HL-60 (cell line): ENCODE results near the gene PLK2.

Source experiments
- DNase-seq, 2 experiments: peaks; one replicate each; pipeline ENCODE4 v3.0.0-alpha.2; 2010 to 2020; ENCODE audit warnings: low read depth in 1 of 2, low spot score in 1 of 2
- H3K27ac ChIP-seq: fragments of 250-450 bp; sonication (Bioruptor Pico); replicated peaks from 2 replicates; pipeline ENCODE4 v1.5.1; 2020; ENCODE audit warnings: mild to moderate bottlenecking, moderate library complexity
- H3K27me3 ChIP-seq: fragments of 250-450 bp; sonication (Bioruptor Pico); 2 replicates; pipeline ENCODE4 v1.5.1; 2021; ENCODE audit warnings: mild to moderate bottlenecking, moderate library complexity; ENCODE audit not compliant: insufficient read depth, poor library complexity, severe bottlenecking
- H3K4me3 ChIP-seq: replicated peaks from 2 replicates; pipeline ENCODE4 v1.5.1; 2011; ENCODE audit warnings: mild to moderate bottlenecking, control low read depth, low read length; ENCODE audit not compliant: insufficient read depth
- GABPA ChIP-seq: IDR thresholded peaks from 2 replicates; pipeline ENCODE4 v1.6.1; 2012; ENCODE audit warnings: low read depth
- POLR2AphosphoS5 ChIP-seq: IDR thresholded peaks from 2 replicates; pipeline ENCODE4 v1.6.1; 2012; ENCODE audit warnings: low read depth
- SPI1 ChIP-seq: IDR thresholded peaks from 2 replicates; pipeline ENCODE4 v1.6.1; 2012; ENCODE audit warnings: low read depth, mild to moderate bottlenecking, borderline replicate concordance
- TF ChIP-seq, protein P1 (sequence below): IDR thresholded peaks from 2 replicates; pipeline ENCODE4 v1.6.1; 2012; ENCODE audit warnings: low read depth; ENCODE audit not compliant: insufficient replicate concordance
- TF ChIP-seq, protein P2 (sequence below): IDR thresholded peaks from one replicate; pipeline ENCODE4 v1.5.1; 2011; ENCODE audit warnings: low read length, control low read depth, inconsistent platforms; ENCODE audit not compliant: insufficient read depth

PLK2 gene

DNA sequence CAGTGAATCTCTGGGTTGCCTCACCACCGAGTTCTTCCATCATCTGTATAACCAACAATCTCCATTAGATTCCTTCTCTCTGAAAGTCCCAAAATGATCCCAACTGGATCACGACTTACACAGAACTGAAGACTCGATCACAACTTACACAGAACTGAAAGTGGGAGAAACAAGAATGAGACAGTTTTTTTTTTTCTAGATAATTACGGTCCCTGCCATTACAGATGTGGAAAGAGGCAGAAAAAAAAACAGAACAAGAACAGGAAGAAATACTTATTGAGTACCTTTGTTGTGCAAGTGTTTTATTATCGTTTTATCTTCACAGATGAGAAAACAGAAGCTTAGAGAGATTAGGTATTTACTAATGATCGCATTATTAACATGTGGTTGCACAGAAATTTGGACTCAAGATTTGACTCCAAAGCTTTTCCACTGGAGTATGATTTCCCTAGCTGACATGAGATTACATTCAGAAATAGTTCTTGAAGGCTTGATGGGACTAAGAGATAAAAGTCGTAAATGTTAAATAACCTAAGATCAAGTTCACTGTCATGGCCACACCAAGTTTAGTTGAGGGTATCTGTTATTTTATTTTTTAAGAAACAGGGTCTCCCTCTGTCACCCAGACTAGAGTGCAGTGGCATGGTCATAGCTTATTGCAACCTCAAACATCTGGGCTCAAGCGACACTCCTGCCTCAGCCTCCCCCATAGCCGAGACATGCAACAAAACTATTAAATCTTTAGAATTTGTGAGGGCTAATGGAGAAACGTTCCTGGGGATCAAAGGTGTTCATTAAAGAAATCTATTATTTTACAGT lies 8.9 kb downstream of the PLK2 start:
- no peak for DNase-seq
- Histone ChIP-seq H3K27ac (no peak overlapping the region), H3K27me3 (no peaks in the 10 kb centered on the region), H3K4me3 (no peak overlapping the region)
- TF ChIP-seq POLR2AphosphoS5 = no peak
- TF ChIP-seq, protein P1, sequence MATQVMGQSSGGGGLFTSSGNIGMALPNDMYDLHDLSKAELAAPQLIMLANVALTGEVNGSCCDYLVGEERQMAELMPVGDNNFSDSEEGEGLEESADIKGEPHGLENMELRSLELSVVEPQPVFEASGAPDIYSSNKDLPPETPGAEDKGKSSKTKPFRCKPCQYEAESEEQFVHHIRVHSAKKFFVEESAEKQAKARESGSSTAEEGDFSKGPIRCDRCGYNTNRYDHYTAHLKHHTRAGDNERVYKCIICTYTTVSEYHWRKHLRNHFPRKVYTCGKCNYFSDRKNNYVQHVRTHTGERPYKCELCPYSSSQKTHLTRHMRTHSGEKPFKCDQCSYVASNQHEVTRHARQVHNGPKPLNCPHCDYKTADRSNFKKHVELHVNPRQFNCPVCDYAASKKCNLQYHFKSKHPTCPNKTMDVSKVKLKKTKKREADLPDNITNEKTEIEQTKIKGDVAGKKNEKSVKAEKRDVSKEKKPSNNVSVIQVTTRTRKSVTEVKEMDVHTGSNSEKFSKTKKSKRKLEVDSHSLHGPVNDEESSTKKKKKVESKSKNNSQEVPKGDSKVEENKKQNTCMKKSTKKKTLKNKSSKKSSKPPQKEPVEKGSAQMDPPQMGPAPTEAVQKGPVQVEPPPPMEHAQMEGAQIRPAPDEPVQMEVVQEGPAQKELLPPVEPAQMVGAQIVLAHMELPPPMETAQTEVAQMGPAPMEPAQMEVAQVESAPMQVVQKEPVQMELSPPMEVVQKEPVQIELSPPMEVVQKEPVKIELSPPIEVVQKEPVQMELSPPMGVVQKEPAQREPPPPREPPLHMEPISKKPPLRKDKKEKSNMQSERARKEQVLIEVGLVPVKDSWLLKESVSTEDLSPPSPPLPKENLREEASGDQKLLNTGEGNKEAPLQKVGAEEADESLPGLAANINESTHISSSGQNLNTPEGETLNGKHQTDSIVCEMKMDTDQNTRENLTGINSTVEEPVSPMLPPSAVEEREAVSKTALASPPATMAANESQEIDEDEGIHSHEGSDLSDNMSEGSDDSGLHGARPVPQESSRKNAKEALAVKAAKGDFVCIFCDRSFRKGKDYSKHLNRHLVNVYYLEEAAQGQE = no peak
- TF ChIP-seq, protein P2, sequence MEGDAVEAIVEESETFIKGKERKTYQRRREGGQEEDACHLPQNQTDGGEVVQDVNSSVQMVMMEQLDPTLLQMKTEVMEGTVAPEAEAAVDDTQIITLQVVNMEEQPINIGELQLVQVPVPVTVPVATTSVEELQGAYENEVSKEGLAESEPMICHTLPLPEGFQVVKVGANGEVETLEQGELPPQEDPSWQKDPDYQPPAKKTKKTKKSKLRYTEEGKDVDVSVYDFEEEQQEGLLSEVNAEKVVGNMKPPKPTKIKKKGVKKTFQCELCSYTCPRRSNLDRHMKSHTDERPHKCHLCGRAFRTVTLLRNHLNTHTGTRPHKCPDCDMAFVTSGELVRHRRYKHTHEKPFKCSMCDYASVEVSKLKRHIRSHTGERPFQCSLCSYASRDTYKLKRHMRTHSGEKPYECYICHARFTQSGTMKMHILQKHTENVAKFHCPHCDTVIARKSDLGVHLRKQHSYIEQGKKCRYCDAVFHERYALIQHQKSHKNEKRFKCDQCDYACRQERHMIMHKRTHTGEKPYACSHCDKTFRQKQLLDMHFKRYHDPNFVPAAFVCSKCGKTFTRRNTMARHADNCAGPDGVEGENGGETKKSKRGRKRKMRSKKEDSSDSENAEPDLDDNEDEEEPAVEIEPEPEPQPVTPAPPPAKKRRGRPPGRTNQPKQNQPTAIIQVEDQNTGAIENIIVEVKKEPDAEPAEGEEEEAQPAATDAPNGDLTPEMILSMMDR = no peak
- TF ChIP-seq GABPA = no peak
- no peak for TF ChIP-seq SPI1

DNA sequence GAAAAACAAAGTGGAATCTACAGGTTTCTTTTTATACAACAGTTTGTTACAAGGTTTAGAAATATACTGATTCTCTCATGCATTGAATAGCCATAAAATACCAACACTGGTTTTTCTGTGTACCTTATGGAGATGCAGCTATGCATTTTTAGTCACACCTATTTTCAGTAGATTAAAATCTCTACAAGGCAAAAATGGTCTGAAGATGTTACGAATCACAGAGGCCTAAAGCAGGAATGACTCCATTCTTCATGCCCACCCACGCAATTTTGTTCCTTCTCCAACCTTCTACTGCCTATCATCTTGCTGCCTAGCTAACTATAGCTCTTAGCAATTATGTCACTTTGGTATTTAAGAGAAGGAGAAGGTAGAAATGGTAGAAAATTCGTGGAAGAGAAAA lies 9.9 kb downstream of the PLK2 start:
- no peak overlapping the region for H3K27ac ChIP-seq
- no peak overlapping the region for H3K4me3 ChIP-seq
- TF ChIP-seq, protein P1 = no peak
- no peak for TF ChIP-seq GABPA
- TF ChIP-seq, protein P2 = no peak
- no peak for TF ChIP-seq POLR2AphosphoS5
- no peak for DNase-seq
- H3K27me3 ChIP-seq = no peaks in the 10 kb centered on the region

DNA sequence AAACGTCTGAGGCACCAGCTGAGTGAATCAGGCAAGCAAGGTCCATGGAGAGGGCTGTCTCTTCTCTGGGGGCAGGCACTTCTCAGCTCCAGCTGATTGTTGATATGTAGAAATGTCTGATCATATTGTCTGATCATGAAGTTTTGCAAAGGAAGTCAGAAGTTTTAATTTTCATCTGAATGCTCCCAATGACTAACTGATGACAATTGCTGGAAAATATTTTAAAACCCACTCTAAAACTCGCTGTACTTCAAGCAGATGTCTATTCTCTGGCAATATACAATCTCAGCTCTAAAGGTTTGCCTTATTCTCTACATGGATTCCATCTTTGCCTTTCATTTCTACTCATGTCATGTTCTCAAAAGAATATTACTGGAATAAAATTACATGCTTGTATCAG lies 12.7 kb downstream of the PLK2 start:
- Histone ChIP-seq H3K27ac (no peak overlapping the region), H3K4me3 (no peak overlapping the region), H3K27me3 (no peaks in the 10 kb centered on the region)
- no peak for DNase-seq
- TF ChIP-seq GABPA (no peak), POLR2AphosphoS5 (no peak), SPI1 (no peak)
- TF ChIP-seq, protein P1 = no peak
- TF ChIP-seq, protein P2 = no peak
